T-helper 2 cell treated with Interferon-gamma antibody and Interleukin-4, amounts not matched to agents 5 μg/mL and 100 μg/mL, for 36 hours (primary cell): Measurements from ENCODE around the gene UBL4B.

Experiments
- DNase-seq: peaks from one replicate; pipeline ENCODE4 v3.0.0; 2021; ENCODE audit warnings: low spot score
- H3K27ac Mint-ChIP-seq: one replicate; pipeline ENCODE4 v1.8.0; 2021; ENCODE audit warnings: mild to moderate bottlenecking, mixed read lengths
- H3K27me3 Mint-ChIP-seq: one replicate; pipeline ENCODE4 v1.8.0; 2021; ENCODE audit warnings: low read depth, mixed read lengths
- H3K36me3 Mint-ChIP-seq: one replicate; pipeline ENCODE4 v1.8.0; 2021; ENCODE audit warnings: low read depth, mixed read lengths
- H3K4me1 Mint-ChIP-seq: one replicate; pipeline ENCODE4 v1.8.0; 2021; ENCODE audit warnings: low read depth, mixed read lengths
- H3K4me3 Mint-ChIP-seq: one replicate; pipeline ENCODE4 v1.8.0; 2022; ENCODE audit warnings: mild to moderate bottlenecking, moderate library complexity, mixed read lengths
- H3K9me3 Mint-ChIP-seq: one replicate; pipeline ENCODE4 v1.8.0; 2021; ENCODE audit warnings: mixed read lengths

UBL4B gene

GRCh38 chr1:110161849-110162248 lies 49.6 kb downstream of the UBL4B start:
- Mint-ChIP-seq H3K36me3 (no peaks in the 10 kb centered on the region), H3K9me3 (no peaks in the 10 kb centered on the region), H3K4me1 (peaks cover 2% of the 10 kb centered on the region), H3K4me3 (no peak overlapping the region), H3K27me3 (peaks cover 7% of the 10 kb centered on the region), H3K27ac (no peak overlapping the region)
- DNase-seq, result no peak
